HG03521 (cell line): Measurements from ENCODE around the gene LNP1.

Experiments
- ATAC-seq: cut with Tn5 transposase; IDR thresholded peaks from one replicate; pipeline ENCODE4 v1.9.1; 2021; ENCODE audit warnings: mild to moderate bottlenecking, moderate library complexity; ENCODE audit not compliant: unreplicated experiment

Gene LNP1

DNA sequence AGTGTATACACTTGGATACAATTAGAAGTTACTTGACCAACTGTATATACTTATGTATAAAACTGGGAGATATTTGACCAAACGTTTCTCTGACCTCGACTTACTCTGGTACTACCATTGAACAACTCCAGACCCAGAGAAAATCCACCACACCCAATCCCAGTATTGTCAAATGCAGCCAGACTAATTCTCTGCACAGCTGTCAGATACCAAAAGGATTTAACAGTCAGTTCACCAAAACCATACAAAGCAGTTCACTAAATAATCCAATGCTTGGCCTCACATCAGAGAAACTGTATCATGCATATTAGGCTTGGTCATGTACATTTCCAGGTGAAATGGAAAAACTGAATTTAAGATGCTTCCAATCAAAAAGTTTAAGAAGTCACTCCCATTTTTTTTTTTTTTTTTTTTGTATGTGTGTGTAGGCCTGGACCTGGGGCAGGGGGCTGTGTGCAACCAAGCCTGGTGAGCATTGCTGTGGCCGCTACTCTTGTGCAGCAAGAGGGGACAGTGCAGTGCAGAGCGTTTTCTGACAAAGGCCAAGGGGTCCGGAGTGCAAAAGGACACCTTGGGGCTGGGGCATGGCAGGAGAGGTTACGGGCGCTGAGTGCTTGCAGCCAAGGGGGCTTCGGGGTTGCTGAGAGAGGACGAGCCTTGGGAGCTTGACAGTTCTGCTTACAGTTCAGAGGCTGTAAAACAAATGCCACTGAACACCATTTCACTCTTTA is 1.8 kb upstream of the LNP1 start:
- ATAC-seq = no peak

DNA sequence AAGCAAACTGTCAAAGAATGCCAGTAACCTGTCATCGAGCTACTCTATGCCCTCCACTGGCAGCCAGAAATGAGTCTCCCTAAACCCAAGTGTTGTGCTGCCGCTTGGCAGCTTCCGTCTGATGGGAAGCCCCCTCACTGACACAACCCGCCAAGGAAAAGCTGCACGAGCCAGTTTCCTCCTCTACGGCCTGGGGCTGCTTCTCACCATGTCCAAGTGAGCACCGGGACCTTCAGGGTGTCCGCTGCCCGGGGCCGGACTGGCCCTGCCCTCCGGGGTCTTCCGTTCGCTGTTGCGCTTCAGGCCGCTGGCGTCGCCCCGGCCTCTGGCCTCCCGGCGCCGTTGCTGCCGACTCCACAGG is 940 bp upstream of the LNP1 start:
- peak; percentile 11 for ATAC-seq

DNA sequence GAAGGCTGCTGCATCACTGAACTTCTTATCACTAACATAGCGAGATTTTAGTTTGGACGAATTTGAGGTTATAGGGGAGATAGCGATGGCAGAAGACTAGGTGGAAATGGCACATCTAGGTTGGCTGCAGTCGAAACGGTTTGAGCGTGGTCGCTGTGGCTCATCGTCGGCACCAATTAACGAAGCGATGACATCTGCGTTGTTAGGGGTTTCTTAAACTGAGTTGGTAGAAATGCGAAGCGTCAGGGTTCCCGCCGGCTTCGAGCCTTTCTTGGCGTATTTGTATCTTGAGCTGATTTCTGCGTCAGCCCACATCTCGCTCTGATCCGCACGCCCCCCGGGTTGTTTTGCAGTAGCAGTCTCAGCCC is 319 bp downstream of the LNP1 start:
- peak; percentile 15 for ATAC-seq

DNA sequence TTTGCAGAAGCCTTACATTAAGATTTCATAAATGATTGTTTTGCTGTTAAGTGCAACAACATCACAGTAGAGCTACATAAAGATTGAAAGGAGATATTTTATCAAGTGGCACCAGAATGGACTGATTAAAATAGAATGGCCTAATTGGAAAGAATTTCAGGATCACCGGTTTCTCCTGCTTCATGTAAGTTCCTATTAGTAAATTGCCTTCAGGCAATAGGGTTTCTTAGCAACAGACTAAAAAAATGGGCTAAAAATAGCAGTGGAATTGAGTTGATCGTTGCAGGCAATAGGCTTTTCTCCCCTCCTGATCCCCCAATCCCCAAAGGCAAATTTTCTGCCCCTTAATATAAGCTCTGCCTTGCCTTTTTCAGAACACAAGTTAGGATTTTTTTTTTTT is 917 bp downstream of the LNP1 start:
- no peak for ATAC-seq

- ATAC-seq = no peak
These were observed 1.6 kb downstream of the LNP1 start for GRCh38 chr3:100402891-100403290.

DNA sequence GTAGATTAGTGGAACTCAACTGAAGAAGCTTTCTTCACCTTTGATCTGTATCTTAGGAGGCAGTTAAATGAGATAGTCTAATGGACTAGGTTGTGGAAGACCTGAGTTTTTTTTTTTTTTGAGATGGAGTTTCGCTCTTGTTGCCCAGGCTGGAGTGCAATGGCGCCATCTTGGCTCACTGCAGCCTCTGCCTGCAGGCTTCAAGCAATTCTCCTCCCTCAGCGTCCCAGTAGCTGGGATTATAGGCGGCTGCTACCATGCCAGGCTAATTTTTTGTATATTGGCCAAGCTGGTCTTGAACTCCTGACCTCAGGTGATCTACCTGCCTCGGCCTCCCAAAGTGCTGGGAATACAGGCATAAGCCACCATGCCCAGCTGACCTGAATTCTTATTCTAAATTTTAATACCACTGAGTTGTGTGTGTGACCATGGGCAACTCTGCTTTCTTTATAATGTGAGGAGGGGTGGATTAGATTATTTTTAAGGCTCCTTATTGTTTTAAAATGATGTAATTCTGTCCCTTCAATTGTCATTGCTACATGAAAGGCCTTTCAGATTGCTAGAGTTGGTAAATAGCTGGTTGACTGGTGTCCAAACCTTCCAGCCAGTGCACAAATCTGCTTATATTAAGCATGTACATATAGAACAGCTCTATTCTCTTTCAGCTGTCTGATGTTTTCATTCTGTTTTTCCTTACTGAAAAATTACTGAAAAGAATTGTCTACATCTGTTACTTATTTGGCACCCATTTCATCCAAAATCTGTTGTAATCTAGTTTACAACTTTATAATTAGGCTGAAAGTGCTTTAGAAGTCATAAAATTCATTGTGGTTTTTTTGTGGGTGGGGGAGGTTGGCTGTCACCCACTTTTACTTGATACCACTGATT is 2.3 kb downstream of the LNP1 start:
- ATAC-seq = no peak

GRCh38 chr3:100404250-100404548 is 2.9 kb downstream of the LNP1 start:
- no peak for ATAC-seq

DNA sequence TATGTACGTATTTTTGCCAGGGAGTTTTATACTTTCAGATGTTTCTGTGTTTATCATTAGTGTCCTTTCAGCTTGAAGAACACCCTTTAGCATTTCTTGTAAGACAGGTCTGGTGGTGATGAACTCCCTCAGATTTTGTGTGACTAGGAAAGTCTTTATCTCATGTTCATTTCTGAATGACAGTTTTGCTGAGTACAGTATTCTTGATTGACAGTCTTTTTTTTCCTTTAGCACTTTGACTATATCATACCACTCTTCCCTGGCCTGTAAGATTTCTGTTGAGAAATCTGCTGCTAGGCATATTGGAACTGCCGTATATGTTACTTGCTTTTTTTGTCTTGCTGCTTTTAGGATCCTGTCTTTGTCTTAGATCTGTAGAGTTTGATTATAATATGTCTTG is 5.8 kb downstream of the LNP1 start:
- ATAC-seq = no peak

DNA sequence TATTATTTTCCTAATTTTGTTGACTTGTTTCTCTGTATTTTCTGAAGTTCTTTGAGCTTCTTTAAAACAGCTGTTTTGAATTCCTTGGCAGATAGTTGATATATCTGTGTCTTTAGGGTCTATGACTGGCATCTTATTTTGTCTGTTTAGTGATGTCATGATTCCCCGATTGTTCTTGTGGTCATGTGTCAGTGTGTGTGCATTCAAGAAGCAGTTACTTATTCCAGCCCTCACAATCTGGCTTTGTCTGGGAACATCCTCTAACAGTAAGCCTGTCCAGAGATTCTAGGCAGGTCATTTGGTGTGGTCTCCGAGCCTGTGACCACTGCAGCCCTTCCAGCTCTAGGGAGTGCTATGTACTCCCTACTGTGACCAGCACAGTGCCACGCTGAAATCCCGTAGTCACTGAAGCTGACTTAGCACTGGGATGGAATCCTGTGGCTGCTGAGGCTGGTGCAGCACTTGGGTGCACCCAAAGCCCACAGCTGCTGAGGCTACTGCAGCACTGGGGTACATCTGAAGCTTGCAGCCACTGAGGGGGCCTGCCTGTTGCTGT is 6.7 kb downstream of the LNP1 start:
- ATAC-seq = no peak

GRCh38 chr3:100411091-100411982 is 10.0 kb downstream of the LNP1 start:
- no peak for ATAC-seq

- ATAC-seq = no peak
These were observed 11.7 kb downstream of the LNP1 start for GRCh38 chr3:100412912-100413590.

- ATAC-seq = no peak
These were observed 12.3 kb downstream of the LNP1 start for GRCh38 chr3:100413613-100414012.

- no peak for ATAC-seq
These were observed 14.8 kb downstream of the LNP1 start for GRCh38 chr3:100416176-100416575.

GRCh38 chr3:100416863-100417262 is 15.5 kb downstream of the LNP1 start:
- no peak for ATAC-seq

DNA sequence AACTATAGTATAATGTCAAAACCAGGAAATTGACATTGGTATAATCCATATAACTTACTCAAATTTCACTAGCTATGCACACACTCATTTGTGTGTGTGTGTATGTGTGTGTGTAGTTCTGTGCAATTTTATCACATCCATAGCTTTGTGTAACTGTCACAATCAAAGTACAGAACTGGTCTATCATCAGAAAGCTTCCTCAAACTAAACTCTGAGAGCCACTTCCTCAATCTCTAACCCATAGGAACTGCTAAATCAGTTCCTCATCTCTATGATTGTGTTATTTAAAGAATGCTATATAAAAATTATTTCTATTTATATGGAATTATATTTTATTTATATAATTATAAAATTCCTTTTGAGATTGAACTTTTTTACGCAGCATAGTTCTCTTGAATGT is 18.1 kb downstream of the LNP1 start:
- ATAC-seq = no peak

DNA sequence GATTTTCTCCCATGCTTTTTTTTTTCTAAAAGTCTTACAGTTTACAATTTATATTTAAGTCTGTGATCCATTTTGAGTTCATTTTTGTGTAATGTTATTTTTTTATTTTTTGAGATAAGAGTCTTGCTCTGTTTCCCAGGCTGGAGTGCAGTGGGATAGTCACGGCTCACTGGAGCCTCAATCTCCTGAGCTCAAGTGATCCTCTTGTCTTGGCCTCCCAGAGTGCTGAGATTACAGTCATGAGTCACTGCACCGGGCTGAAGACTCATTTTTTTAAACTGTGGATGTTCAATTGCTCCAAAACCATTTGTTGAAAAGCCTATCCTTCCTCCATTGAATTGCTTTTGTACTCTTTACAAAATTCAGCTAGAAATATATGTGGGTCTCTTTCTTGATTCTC is 19.5 kb downstream of the LNP1 start:
- no peak for ATAC-seq

GRCh38 chr3:100423611-100424010 is 22.3 kb downstream of the LNP1 start:
- ATAC-seq = no peak

DNA sequence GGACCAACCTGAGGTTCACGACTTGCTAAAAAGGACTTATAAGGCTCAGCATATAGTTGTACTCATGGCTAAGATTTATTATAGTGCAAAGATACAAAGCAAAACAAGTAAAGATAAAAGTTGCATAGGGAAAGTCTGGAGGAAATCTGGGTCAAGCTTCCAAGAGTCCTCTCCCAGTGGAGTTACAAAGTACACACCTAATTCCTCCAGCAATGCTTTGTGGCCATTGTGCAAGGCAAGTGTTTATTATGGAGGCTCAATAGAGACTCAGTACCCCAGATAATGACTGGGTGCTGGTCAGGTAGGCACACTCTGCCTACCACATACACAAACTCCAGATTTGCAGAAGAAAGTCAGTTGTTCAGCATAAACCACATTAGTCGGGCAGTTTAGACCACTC is 22.9 kb downstream of the LNP1 start:
- ATAC-seq = no peak

DNA sequence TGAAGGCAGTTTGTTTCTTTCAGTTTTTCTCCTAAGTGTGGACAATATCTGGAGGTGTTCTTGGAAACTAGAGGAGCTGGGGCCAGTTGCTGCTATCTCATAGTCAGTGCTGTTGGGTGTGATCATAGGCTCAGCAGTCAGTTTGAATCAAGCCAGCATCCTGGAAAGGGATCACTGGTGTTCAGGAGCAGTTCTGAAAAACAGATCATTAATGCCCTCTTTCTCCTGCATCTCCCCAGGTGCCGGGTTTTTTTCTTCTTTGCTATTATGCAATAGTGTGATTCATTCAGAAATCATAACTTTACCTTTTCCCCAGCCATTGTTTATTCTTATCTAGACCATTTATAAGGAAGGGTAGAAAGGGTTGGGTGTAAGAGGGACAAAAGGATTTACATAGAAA is 24.0 kb downstream of the LNP1 start:
- no peak for ATAC-seq

GRCh38 chr3:100426067-100426682 is 24.8 kb downstream of the LNP1 start:
- ATAC-seq = no peak
